Midbrain (tissue), 1 donor: ENCODE measurements around the gene AGRN.

ENCODE experiments used
- DNase-seq: peaks from one replicate; lab custom pipeline; 2025; lab: John Stamatoyannopoulos, UW

The AGRN gene

GRCh38 chr1:1021010-1021919 lies 1.3 kb downstream of the AGRN start:
- DNase-seq = no peak

GRCh38 chr1:1021920-1022259 lies 2.0 kb downstream of the AGRN start:
- DNase-seq = no peak

DNA sequence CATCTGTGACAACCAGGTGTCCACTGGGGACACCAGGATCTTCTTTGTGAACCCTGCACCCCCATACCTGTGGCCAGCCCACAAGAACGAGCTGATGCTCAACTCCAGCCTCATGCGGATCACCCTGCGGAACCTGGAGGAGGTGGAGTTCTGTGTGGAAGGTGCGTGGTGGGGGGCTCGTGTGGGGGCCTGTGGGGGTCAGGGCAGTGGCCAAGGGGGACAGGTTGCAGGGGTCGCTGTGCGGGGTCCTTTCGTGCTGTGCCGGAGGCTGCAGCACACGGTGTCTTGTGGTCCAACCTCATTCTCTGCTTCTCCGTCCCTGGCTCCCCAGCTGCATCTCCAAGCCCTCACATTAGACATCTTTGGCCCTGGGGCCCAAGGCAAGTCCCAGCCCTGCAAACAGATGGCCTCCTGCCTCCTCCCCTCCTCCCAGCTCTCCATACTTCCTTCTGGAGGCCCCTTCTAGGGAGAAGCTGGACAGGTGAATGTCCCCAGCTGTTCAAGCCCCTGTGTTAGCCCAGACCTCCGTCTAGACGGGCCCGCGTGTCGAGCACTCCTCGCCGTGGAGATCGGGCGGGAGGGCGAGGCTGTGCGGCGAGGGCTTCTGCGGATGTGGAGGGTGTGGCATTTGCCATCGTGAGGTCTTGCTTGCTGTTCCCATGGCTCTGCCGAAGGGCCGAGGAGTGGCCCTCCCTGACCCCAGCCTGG lies 2.5 kb downstream of the AGRN start:
- DNase-seq = no peak

DNA sequence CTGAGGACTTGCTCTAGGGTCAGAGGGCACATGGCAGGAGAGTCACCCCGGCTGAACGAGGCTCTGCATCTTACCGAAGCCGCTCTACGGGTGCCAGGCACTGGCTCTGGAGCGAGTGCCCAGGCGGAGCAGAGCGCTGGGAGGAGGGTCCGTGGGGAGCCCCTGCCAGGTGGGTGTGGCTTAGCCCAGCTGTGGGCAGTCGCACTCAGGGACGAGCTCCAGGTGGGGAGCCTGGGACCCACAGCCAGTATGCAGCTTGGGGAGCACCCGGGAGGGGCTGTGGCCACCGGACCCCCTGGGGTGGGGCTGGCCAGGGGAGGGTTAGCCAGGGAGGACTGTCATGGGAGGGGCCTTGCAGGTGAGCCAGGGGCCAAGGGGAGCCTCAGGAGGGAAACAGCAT lies 3.8 kb downstream of the AGRN start:
- no peak for DNase-seq

GRCh38 chr1:1024149-1024770 lies 4.3 kb downstream of the AGRN start:
- DNase-seq = no peak

DNA sequence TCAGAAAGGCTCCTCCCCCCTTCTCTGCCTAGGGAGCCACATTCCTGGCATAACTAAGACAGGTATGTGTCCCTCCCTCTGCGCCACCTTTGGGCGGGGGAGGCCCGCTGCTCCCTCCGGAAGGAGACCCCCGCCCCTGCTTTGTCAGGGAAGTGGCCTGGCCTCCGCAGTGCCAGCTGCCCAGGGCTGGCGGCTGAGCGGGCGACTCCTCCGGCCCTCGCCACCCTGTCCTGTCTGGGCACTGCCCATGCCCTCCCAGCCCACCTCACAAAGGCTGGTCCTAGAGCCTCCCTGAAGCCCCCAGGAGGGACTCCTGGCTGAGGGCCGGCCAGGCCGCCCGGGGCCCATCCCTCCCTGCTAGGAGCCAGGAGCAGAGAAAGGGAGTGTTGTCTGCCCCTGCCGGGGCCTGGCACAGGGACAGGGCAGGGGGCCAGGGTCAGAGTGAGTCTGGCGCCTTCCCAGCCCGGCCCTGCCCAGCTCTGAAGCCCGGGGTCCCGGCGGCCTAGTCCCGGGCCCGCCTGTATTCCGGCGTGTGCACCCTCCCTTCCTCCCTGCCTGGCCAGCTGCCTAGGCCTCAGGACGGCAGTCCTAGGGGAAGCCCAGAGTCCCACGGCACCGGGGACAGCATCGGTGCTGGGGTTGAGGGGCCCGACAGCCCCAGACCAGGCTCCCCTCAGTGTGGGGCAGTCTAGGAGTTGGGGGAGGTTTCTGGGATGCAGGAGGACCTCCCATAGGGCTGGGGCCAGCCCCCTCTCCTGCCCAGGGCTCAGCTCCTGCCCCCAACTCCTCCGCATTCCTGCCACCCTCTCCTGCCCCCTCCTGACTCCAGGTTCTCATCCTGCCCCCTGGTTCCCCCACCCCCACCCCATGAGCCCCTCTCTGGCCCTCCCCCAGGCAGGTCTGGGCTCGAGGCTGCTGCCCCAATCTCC lies 5.1 kb downstream of the AGRN start:
- peak; percentile 40 for DNase-seq

GRCh38 chr1:1025730-1026129 lies 5.8 kb downstream of the AGRN start:
- DNase-seq = no peak

- DNase-seq = no peak
Observed at GRCh38 chr1:1026599-1027413, 6.9 kb downstream of the AGRN start.

- no peak for DNase-seq
Observed at GRCh38 chr1:1027791-1028190, 7.9 kb downstream of the AGRN start.

GRCh38 chr1:1030867-1031658 lies 11.1 kb downstream of the AGRN start:
- DNase-seq = peak; percentile 19

- no peak for DNase-seq
Observed at GRCh38 chr1:1031659-1032235, 11.8 kb downstream of the AGRN start.

DNA sequence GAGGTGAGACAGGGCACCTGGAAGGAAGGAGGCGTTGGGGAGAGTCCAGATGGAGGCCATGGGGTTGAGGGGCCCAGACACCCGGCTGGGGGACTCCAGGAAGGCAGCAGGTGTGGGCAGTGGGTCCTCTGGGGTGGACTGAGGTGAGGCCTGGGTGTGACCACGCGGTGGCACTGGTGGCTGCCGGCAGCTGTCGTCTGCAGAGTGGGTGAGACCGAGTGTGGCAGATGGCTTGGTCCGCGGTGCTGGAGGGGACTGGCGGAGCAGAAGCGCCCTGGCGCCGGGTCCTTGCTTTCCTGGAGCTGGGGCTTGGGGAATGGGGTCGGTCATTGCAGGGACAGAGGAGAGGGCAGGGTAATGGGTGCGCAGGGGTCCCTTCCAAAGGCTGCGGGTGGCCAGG lies 12.5 kb downstream of the AGRN start:
- no peak for DNase-seq

DNA sequence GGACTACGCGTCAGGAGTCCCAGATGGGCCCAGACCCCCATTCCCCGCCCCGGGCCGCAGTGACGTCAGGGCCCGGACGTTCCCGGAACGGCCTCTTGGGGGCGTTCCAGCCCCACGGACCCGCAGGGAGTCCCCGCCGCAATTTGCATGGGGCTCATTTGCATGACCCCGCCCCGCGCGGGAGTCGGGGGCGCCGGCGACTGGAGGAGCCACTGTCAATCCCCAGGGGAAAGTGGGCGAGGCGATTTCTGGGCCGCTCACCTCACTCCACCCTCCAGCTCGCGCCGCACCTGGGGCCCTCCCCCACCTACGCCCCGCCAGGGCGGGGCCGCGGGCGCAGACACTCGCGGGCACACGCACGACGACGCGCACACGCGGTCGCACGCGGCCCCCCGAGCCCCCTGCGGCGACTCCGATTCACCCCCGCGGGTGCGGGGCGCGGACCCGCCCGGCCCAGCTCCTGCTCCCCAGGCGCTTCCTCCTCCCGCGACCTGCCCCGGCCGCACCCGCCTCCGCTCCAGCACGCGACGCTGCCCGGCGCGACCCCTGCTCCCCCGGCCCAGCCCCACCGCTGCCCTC lies 13.2 kb downstream of the AGRN start:
- peak; percentile 86 for DNase-seq

DNA sequence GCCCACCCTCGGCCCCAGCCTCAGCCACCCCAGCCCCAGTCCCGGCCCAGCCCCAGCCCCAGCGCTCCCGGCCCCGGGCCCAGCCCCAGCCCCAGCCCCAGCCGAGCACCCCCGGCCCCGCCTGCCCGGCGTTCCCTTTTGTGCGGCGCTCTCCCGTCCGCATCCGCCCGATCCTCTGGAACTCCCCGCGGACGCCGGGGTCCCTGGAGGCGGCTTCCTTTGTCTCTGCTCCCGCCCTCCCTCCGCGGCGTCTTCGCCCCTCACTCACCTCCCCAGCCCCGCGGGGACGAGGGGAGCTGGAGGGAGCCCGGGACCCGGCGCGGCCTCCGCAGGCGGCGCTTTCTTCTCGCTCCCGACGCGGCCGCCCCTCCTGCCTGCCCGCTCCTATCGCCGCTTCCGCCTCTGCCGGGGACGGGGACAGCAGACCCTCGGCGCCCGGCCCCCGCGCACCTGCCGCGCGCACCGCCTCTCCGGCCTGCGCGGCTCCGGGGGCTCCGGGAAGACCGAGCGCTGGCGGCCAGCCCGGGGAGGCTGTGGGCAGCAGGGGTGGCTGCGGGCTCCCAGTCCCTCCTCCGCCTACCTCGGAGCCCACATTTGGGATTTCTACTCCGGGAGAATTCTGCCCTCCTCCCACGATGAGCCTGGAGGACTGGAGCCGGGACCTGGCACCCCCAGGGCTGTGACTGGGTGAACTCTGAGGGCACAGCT lies 14.0 kb downstream of the AGRN start:
- DNase-seq = no peak

DNA sequence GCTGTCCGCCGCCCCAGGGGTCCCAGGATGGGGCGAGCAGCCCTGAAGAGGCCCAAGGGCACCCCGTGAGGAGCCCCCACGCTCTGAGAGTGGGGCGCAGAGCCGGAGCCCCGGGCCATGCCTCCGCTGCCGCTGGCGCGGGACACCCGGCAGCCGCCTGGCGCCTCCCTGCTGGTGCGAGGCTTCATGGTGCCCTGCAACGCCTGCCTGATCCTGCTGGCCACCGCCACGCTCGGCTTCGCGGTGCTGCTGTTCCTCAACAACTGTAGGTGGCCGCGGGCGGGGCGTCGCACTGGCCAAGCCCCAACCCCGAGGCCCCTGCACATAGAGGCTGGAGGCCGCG lies 14.5 kb downstream of the AGRN start:
- DNase-seq = no peak

GRCh38 chr1:1035291-1035943 lies 15.5 kb downstream of the AGRN start:
- DNase-seq = no peak

DNA sequence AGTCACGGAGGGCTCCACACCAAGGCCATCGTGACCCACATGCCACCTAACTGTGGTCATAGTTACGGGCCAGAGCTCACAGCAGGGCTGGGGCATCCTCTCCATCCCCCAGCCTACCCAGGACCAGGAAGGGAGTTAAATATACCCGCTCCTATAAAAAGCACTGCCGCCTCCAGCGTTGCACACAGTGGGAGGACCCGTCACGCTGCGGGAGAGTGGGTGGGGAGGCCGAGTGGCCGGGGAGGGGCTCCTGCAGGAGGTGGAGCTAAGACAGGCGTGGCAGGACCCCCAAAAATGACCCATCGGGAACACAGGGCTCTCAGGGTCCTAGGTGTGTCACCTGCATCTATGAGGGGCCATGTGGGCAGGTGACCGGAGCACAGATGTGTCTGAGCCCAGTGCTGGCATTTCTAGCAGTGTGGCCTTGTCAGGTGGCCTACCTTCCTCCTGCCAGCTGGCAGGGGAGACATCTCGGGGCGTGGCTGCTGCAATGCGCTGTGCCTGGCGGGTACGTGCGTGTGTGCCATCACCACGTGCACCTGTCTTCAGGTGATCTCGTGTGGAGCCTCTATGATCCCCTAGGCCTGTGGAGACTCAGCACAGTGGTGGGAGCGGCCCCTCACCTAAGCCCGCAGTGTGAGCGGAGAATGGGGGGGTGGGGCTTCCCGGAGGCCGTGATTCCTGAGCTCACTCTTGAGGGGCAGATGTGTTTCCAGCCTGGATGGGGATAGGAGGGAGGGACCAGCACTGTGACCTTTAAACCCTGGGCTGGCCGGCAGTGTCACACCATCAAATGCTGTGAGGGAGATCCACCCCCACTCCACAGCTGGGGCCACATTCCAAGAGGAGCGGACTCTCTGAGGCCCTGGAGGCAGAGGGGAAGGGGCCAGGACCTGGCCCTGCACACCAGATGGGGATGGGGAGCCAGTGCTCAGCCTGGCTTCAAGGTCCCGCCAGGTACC lies 17.7 kb downstream of the AGRN start:
- DNase-seq = no peak
